Testis (tissue), 2 donors: ENCODE measurements around the gene PPARGC1A.

Experiments
- CTCF ChIP-seq, 3 experiments: fragments of 450-650 bp in 2 of 3; fragments of 200-600 bp in 1 of 3; sonication (generic) in 1 of 3; IDR thresholded peaks; one replicate each; pipeline ENCODE4 v1.5.1; 2016 to 2019; ENCODE audit warnings: antibody characterized with exemption in 3 of 3, mild to moderate bottlenecking in 2 of 3, moderate library complexity in 1 of 3
- POLR2A ChIP-seq: fragments of 450-650 bp; IDR thresholded peaks from one replicate; pipeline ENCODE4 v1.6.1; 2017; ENCODE audit warnings: antibody characterized with exemption, mild to moderate bottlenecking, moderate library complexity

GRCh38 chr4:23932186-23932585 lies 42.3 kb upstream of the PPARGC1A start:
- TF ChIP-seq POLR2A, result no peak
- no peak for TF ChIP-seq CTCF (IDR thresholded peaks at IDR 0.05)
